Nucleus accumbens (tissue), 56 donors: Measurements from ENCODE around the gene MAPK8IP2.

Experiments used
- DNase-seq, 56 donors: peaks; one replicate each; lab custom pipeline; 2025; lab: John Stamatoyannopoulos, UW

MAPK8IP2 gene

DNA sequence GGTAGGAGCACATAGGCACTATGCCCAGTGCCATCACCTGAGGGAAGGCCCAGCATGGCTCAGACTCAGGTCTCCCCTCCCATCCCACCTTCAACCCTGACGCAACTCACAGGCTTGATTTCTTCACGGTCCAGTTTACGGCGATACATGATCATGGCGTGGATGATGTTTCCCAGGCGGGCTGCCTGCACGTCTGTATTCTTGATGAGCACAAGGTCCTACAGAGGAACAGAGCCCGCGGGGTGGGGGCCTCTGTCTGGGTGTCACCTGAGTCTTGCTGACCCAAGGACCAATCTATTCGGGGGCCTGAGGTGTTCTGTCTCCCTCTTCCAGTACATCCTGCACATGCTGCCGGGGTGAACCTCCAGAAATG is 26.2 kb upstream of the MAPK8IP2 start:
- no peak for DNase-seq

DNA sequence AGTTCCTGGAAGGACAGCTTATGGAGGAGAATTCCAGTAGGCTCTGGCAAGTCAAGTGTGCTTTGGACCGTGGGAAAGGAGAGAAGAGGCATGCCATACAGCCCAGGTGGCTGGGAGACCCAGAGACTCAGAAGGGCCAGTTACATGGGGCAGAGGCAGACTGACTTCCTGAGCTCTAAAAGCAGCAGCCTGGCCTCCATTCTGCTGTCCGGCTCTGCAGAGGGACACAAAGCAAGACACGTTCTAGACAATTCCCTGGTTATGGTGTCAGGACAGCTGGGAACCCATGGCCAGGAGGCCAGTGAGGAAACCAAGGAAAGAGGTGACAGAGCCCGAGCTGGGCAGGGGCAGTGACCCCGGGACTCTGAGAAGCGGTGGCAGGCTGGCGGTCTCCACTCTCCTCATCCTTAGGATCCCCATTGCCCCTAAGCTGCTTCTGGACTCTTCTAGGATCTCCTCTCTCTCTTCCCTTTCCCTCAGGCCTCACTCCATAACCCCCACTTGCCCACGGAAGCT is 25.1 kb upstream of the MAPK8IP2 start:
- no peak for DNase-seq

DNA sequence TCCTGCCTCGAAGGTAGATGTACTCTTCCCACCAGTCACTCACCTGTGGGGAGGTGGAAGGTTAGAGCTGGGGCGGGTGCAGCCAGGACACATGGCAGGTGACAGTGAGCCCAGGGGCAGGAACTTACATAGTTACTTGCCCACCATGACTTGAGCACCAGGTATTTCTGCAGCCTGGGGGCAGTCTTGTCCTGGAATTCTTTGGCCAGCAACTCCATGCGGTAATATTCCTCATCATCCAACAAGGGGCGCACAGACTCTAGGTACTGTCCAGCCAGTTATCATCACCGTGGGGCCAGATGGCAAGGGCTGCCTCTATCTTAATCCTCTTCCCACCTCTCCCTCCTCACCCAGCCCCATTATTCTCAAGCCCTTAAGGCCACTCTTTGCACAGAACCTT is 24.5 kb upstream of the MAPK8IP2 start:
- no peak for DNase-seq

DNA sequence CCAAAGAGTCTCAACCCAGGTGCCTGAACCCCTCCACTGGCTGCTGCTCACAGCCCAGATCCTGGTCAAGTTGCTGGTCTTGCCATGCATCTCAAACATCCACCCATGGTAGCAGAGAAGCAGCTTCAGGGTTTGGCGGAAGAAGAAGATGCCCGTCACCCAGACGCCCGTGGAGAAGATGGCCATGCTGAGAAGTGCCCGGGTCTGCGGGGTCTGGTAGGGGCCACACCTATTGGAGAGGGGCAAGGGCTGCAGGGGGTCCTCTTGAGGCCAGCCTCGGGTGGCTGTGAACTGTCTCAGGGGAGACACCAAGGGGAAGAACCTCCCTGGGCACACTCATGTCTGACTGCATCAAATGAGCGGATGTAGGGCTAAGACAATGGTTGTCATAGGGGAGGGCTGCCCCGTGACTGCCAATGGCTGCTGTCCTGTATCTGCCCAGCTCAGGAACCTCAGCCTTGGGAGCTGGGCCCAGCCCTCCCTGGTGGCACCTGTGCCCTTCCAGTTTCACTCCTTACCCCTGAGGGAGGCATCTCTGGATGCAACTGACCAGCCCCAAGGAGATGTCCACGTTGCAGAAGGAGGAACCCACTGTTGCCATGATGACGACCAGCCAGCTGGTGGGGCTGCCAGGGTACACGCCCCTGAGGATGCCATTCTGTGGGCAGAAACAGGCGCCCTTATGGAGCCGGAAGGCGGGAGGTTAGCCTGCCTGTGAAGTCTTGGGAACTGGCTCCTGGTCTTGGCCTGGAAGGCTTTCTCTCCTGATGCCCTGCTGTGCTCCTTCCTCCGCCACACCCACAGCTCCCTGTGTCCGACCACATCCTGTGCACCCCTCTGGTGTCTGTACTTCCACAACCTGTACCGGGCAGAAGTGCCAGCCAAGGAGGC is 23.5 kb upstream of the MAPK8IP2 start:
- no peak for DNase-seq

DNA sequence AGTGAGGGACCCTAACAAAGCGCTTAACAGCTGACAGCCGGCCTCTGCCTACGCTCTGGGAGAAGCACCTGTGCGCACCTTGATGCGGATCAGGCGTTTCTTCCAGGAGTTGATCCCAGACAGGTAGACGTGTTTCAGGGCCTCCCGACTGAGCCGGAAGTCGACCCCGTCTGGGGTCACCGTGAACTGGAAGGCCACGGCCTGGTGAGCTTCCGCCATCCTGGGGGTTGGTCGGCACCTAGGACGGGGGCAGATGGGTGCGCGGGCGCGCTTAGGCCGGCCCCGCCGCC is 23.0 kb upstream of the MAPK8IP2 start:
- DNase-seq = no peak

DNA sequence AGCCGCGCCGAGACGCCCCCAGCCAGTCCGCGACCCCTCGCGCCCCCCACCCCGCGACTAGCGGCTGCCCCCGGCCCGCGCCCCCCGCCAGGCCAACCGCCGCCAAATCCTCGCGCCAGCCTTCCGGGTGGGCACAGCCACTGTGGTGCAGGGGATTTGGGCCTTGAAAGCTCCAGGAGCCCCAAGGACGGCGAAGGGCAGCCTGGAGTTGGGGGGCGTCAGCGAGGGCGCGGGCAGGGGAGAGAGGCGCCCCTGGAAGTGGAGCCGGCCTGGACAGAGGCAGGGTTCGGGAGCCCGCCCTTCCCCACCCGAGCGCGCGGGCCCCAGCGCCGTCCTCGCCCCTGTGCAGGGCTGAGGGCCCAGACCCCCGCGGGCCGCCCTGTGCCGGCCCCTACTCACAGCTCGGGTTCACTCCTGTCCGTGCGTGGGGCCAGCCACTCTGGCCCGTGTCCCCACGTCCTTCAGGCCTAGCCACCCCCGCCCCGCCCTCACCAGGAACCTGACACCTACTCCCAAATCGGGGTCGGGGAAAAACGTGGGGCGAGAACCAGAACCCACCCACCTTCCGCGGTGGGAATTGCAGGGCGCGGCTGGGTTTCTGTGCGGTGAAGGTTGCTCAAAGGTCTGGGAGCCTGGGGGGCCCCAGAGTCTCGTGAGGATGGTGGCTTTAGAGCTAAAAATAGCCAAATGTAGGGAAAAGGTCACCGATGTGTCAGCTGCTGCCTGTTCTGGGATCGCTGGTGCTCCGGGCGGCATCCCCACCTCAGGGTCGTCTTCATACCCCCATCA is 22.4 kb upstream of the MAPK8IP2 start, which contains the start of gene CPT1B:
CPT1B (minus strand) TSS at position 441 of the 789 bp plus-strand sequence. CDS start 512 bp downstream, outside the sequence.
- DNase-seq = no peak

DNA sequence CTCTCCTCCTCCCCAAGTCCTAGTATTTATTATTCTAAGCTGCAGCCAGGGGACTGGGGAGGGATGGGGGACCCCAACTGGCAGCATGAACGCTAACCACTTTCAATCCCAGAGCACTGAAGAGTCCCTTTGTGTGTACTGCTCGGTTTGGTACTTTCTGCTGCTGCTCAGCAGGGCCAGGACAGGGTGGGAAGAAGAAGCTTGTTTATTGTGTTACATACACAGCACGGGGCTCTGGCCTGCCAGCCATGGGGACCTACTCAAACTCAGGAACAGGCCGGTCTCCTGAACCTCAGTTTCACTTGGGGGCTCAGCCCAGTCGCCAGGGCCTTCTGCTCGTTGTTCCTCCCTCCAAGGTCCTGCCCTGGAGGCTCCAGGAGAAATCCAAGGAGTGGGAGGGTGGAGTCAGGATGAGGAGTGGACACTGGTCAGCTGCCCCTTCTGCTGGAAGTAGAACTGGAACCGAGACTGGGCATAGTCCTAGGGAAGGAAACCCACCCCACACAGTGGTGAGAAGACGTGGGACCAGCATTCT is 21.8 kb upstream of the MAPK8IP2 start:
- no peak for DNase-seq

DNA sequence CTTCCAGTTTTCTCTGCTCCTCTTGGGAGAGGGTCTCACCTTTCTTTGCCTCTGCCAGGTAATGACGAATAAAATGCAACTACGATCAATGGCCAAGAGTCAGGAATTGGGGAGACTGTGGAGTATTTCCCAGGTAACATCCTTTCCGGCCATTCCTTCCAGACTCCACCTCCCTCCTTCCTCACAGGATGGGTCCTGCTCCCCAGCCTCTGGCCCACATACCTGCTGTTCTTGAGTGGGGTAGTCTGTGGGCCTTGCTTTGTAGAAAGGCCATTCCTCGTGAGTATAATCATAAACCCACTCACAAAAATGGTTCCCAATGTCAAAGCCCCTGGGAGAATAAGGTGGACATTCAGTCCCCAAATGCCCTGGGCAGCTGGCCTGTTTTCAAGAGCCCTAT is 20.8 kb upstream of the MAPK8IP2 start:
- DNase-seq = no peak

DNA sequence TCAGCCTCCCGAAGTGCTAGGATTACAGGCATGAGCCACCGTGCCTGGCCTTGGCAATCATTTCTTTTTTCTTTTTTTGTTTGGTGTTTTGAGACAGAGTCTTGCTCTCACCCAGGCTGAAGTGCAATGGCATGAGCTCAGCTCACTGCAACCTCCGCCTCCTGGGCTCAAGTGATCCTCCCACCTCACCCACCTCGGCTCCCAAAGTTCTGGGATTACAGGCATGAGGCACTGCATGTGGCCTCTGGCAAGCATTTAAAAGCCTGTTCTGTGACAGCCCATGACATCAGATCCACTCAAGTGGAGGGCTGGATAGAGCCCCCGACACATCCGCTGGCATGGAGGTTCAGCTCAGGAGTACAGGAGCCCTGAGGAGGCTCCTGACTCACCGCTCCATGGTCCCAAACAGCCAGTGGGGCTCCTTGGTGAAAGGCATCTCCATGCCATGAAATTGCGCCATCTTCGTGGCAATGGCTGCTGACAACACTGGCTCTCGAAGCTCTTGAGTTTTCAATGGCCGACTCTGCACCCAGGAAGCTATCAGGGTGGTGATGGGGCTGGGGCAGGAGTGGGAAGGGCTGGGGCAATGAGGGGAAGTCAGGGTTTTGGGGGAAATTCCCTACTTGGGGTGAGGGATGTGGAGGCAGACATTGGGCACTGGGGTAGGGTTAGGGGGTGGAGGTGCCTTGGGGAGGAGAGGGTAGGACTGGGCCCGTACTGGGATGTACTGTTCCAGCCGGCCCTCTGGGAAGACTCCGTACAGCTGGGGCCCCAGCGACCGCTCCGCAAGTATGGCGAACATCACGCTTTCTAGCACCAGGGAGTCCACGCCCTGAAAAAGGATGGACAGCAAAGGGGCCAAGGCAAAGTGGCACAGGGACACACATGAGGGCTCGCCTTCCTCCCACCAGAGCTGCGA is 19.3 kb upstream of the MAPK8IP2 start:
- peak in 3 of 56 donors; percentile 21 to 32 (median 30) for DNase-seq

DNA sequence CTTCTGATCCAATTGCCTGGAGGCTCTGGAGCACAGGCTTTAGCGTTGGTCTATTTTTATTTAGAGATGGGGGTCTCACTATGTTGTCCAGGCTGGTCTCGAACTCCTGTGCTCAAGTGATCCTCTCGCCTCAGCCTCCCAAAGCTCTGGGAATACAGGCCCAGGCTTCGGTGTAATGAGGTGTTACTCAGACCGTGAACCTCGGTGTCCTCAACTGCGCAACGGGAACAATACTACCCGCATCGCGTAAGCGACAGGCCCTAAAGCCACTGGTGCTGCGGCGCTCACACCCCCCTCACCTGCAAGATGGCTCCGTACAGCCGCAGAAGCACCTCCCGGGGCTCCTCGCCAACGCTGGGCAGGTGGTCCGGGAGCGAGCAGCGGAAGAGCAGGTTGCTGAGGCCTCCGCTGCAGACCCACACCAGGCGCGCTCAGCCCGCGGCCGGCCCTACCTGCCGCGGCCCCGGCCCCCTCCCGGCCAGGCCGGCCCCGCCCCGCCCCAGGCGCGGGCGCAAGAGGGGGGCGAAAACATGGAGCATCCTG is 18.6 kb upstream of the MAPK8IP2 start:
- peak in 11 of 56 donors; percentile 32 to 64 (median 58) for DNase-seq

DNA sequence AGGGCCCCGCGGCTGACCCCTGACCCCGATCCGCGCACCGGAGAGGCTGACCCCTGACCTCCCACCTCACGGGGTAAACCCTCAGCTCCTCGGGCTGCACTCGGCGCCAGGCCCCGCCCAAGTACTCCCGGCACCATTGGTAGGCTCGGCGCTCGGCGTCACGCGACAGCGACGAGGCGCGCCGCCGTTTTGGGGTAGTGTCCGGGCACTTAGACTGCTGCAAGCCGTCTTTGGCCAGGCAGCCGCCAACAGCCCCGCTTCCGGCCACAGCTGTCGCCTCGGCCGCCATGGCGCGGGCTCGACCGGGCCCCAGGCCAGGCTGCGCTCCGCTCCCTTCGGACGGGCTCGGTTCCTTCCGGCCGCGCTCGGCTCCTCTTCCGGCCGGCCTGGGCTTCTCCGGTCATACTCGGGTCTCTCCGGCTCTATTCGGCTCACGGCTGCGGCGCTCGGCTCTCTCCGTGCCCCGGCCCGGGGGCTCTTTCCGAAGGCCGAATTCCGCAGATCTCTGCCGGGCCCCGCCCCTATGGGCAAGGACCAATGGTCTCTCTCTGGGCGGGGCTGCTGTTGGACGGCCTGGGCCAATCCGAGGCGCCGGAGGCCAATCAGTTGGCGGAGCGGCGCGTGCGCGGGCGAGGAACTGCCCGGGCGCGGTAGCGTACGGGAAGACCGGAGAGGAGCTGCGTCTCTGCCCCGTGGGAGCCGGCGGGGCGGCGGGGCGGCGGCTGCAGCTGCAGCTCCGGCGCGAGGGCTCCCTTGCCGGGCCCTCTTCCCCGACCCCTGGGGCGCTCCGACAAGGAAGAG is 17.9 kb upstream of the MAPK8IP2 start, which contains the start of gene CHKB:
CHKB (minus strand) TSS at position 357 of the 801 bp plus-strand sequence; CDS start at position 289, 68 bp downstream.
- peak; percentile 81 to 99 (median 97) for DNase-seq

DNA sequence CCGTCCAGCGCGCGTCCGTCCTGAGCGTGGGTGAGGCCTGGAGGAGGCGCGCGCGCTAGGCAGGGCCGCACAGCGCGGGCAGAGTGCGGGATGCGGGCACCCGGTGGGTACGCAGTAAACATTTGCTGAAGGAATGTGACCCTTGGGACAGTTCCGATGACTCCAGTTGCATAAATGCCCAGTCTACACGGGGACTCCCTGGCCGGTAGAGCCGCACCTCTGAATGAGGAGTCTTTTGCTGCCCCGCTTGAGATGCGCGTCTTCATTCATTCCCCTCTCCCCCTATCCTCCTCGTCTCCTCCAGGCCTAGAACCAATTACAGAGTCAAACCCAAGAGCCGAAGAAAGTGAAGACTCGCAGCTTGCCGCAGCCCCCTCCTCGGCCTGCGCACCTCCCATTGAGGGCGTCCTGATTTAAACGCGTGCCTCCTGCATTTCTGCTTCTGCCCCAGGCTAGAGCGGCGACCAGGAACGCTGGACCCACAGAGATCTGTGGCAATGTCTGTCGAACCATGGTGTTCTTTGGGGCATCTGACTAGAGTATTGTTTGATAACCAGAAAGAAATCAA is 17.2 kb upstream of the MAPK8IP2 start:
- DNase-seq = peak in 1 of 56 donors; percentile 50

DNA sequence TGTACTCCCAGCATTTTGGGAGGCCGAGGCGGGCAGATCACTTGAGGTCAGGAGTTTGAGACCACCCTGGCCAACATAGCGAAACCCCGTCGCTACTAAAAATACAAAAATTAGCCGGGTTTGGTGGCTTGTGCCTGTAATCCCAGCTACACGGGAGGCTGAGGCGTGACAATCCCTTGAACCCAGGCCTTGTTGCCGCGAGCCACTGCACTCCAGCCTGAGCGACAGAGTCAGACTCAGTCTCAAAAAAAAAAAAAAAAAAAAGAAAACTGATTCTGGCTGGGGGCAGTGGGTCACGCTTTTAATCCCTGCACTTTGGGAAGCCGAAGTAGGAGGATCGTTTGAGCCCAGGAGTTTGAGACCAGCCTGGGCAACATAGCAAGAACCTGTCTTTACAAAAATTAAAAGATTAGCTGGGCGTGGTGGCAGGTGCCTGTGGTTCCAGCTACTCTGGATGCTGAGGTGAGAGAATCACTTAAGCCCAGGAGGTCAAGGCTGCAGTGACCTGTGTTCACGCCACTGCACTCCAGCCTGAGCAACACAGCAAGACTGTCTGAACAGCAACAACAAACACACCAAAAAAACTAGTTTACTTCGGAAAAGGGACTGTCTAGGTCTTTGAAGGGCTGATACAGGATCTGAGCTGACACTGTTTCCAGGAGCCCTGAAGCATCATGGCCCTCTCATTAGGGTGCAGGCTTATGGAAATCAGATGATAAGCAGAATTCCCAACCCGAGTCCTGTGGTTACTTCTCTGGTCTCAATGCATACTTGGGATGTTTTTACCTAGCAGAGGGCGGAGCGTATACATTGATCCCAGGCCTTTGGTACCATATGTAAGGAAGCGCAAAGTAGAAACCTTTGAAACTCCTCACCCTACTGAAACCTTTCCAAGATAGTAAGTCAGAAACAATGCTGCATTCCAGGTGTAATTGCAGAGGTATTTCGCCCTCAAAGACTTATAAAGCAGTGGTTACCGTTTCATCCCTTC is 16.2 kb upstream of the MAPK8IP2 start:
- no peak for DNase-seq

DNA sequence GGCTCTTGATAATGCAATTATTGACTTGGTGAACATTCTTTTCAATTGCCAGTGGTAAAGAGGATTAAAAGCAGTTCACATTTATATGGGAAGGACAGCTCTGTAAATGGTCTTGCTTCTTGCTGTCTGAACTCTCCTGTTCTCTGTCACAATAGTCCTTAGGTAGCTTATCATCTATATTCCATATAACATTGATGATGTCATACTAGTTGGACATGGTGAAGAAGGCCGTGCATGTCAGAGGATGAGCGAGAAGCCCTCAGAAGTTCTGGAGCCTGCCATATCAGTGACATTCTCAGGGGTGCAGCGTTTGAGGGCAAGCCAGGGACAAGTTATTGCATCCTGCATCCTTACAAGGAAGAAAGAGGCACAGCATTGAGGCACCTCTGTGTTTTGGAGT is 15.4 kb upstream of the MAPK8IP2 start:
- no peak for DNase-seq

DNA sequence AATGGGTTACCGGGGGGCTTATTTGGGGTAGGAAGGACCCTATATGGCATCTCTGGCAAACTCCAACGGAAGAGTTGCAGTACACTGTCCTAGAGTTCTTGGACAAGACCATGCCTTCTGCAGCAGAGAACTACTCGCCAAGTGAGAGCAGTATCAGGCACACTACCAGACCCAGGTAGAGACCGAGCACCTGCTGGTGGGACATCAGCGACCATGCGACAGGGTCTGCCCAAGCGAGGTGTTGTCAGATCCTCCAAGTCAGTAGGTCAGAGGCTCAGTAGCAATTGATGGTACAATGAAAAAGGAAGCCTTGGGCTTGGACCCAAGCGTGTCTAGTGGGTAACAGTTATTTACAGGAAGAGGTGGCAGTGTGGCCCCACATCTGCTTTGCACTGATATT is 14.8 kb upstream of the MAPK8IP2 start:
- no peak for DNase-seq

DNA sequence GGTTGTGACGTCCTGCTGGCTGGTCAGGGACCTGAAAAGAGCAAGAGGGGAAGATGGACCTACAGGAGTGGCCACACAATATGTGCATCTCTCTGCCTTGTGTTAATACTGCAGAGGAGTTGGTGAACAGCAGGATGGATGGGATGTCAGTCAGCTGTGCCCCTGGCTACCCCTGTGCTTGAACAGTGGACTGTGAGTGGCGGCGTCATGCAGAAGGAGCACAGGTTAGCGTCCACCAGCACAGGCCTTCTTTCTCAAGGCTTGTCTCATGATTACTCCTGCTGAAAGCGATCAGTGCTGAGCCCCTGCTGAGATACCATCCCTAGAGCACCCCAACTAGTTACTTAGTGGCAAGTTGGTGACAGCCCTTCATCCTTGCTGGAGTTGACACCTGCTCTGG is 14.2 kb upstream of the MAPK8IP2 start:
- no peak for DNase-seq

DNA sequence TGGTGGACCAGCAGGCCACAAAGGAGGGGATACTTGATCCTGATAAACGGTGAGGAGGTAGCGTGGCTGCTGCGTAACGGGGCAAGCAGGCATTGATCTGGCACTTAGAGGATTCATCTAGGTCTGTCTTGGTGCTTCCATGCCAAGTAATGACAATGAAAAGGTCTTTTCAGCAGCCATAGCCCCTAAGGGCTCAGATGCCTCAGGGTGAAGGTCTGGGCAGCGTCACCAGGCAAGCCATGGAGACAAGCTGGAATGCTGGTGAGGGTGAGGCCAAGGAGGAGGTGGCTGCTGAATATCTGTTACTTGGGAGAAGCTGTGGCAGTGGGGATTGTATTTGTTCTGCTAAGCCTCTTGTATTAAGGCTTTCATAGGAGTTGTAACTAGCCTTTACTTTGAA is 13.2 kb upstream of the MAPK8IP2 start:
- no peak for DNase-seq
